Adrenal gland (tissue), 5 donors: Measurements from ENCODE around the gene FXYD7.

Experiments used
- POLR2A ChIP-seq, 2 donors: fragments of 450-650 bp; IDR thresholded peaks; one replicate each; pipeline ENCODE4 v1.6.1; 2017; ENCODE audit warnings: antibody characterized with exemption in 2 of 2, mild to moderate bottlenecking in 2 of 2, moderate library complexity in 1 of 2
- TF ChIP-seq, protein P1 (sequence below), 6 experiments: fragments of 450-650 bp in 4 of 6; fragments of 200-600 bp in 2 of 6; sonication (generic) in 1 of 6; IDR thresholded peaks; 1 replicate in 5 of 6; 2 replicates in 1 of 6; pipeline versions ENCODE4 v1.5.1 to v1.8.0; 2016 to 2021; ENCODE audit warnings: antibody characterized with exemption in 6 of 6, mild to moderate bottlenecking in 2 of 6, moderate library complexity in 1 of 6
- donor health status: DM: no; HTN: no; CAD: no.

DNA sequence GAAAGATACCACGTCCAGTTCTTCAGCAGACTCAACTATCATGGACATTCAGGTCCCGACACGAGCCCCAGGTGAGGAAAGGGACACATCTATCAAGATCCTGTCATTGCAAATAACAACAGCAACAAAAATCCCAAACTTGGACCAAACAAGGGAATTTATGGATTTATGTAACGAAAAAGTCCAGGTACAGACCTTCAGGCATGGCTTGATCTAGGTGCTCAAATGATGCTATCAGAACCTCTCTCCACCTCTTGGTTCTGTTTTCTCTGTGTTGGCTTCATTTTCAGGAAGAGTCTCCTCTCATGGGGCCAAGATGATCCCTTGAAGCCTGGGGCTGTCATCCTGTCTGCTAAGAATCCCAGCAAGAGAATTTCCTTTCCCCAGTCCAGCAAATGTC, 14.4 kb downstream of the FXYD7 start:
- TF ChIP-seq POLR2A (IDR thresholded peaks at IDR 0.05), result no peak
- TF ChIP-seq, protein P1, sequence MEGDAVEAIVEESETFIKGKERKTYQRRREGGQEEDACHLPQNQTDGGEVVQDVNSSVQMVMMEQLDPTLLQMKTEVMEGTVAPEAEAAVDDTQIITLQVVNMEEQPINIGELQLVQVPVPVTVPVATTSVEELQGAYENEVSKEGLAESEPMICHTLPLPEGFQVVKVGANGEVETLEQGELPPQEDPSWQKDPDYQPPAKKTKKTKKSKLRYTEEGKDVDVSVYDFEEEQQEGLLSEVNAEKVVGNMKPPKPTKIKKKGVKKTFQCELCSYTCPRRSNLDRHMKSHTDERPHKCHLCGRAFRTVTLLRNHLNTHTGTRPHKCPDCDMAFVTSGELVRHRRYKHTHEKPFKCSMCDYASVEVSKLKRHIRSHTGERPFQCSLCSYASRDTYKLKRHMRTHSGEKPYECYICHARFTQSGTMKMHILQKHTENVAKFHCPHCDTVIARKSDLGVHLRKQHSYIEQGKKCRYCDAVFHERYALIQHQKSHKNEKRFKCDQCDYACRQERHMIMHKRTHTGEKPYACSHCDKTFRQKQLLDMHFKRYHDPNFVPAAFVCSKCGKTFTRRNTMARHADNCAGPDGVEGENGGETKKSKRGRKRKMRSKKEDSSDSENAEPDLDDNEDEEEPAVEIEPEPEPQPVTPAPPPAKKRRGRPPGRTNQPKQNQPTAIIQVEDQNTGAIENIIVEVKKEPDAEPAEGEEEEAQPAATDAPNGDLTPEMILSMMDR (IDR thresholded peaks at IDR 0.05), result no peak
